IMR-90 (cell line): ENCODE results near the gene MARF1.

ENCODE experiments used
- BHLHE40 ChIP-seq: fragments of 150-350 bp; IDR thresholded peaks from 2 replicates; pipeline ENCODE4 v1.6.1; 2016; ENCODE audit warnings: mild to moderate bottlenecking, low read depth, low read length
- CEBPB ChIP-seq: IDR thresholded peaks from 2 replicates; pipeline ENCODE4 v1.6.1; 2012; ENCODE audit warnings: low read depth, low read length, improper control_type of control experiment
- CHD1 ChIP-seq: IDR thresholded peaks from 2 replicates; pipeline ENCODE4 v1.6.1; 2012; ENCODE audit warnings: low read depth, low read length, improper control_type of control experiment
- CTCF ChIP-seq: conservative IDR thresholded peaks from 2 replicates; pipeline ENCODE4 v1.5.1; 2012; ENCODE audit warnings: mild to moderate bottlenecking, low read depth, low read length, improper control_type of control experiment
- FOS ChIP-seq: fragments of 150-350 bp; IDR thresholded peaks from 2 replicates; pipeline ENCODE4 v1.6.1; 2016; ENCODE audit warnings: low read depth, low read length
- MAFK ChIP-seq: IDR thresholded peaks from 2 replicates; pipeline ENCODE4 v1.6.1; 2012; ENCODE audit warnings: low read depth, low read length, improper control_type of control experiment
- MXI1 ChIP-seq: IDR thresholded peaks from 2 replicates; pipeline ENCODE4 v1.6.1; 2012; ENCODE audit warnings: low read depth, mild to moderate bottlenecking, low read length, moderate library complexity, borderline replicate concordance
- NFE2L2 ChIP-seq: fragments of 150-350 bp; IDR thresholded peaks from 2 replicates; pipeline ENCODE4 v1.6.1; 2016; ENCODE audit warnings: low read depth, mild to moderate bottlenecking, low read length
- POLR2A ChIP-seq: IDR thresholded peaks from 2 replicates; pipeline ENCODE4 v1.6.1; 2012; ENCODE audit warnings: mild to moderate bottlenecking, low read depth, low read length
- RAD21 ChIP-seq: IDR thresholded peaks from 2 replicates; pipeline ENCODE4 v1.6.1; 2012; ENCODE audit warnings: low read length, improper control_type of control experiment
- RCOR1 ChIP-seq: IDR thresholded peaks from 2 replicates; pipeline ENCODE4 v1.6.1; 2012; ENCODE audit warnings: mild to moderate bottlenecking, low read length, improper control_type of control experiment; ENCODE audit not compliant: insufficient replicate concordance
- RFX5 ChIP-seq: IDR thresholded peaks from 2 replicates; pipeline ENCODE4 v1.8.0; 2012; ENCODE audit warnings: low read depth, mild to moderate bottlenecking, low read length, moderate library complexity
- SMC3 ChIP-seq: fragments of 150-350 bp; IDR thresholded peaks from 2 replicates; pipeline ENCODE4 v1.6.1; 2016; ENCODE audit warnings: low read depth, mild to moderate bottlenecking, antibody characterized with exemption, low read length, moderate library complexity
- USF2 ChIP-seq: fragments of 150-350 bp; IDR thresholded peaks from 2 replicates; pipeline ENCODE4 v1.6.1; 2017; ENCODE audit warnings: mild to moderate bottlenecking, antibody characterized with exemption, low read length, low read depth

GRCh38 chr16:15583526-15583925 lies 59.4 kb downstream of the MARF1 start:
- TF ChIP-seq MXI1 (no peak), RAD21 (no peak), NFE2L2 (no peak), CTCF (no peak), POLR2A (no peak), SMC3 (no peak), USF2 (no peak), CHD1 (no peak), RFX5 (no peak), MAFK (no peak), BHLHE40 (no peak), FOS (no peak), CEBPB (no peak), RCOR1 (no peak)
